ENCODE measurements around the gene RCAN2.
"Not testable (repeated sequence)": the region's sequence is repeated elsewhere in the genome, so short reads cannot be mapped to it uniquely, and the experiment has no call there.

Gene RCAN2

GRCh38 chr6:46414398-46414797 lies 76.9 kb downstream of the RCAN2 start:
- no peaks in the 10 kb centered on the region for H3K4me1 ChIP-seq (ENCODE audit: control insufficient read depth, insufficient read depth, low read length, poor library complexity, severe bottlenecking)
- no peaks in the 10 kb centered on the region for H3K9me3 ChIP-seq (ENCODE audit: control insufficient read depth, low read length)
- no peak overlapping the region for H3K27ac ChIP-seq (ENCODE audit: insufficient read depth, low read length, poor library complexity, severe bottlenecking)
- H3K4me3 ChIP-seq (ENCODE audit: insufficient read depth, low read depth, low read length, poor library complexity, severe bottlenecking), result no peak overlapping the region
- H3K36me3 ChIP-seq (ENCODE audit: control insufficient read depth, insufficient read depth, low read length), result no peaks in the 10 kb centered on the region
- no peaks in the 10 kb centered on the region for H3K27me3 ChIP-seq (replicated peaks; ENCODE audit: control insufficient read depth, insufficient read depth, low read length, poor library complexity, severe bottlenecking)
- no peak for DNase-seq

DNA sequence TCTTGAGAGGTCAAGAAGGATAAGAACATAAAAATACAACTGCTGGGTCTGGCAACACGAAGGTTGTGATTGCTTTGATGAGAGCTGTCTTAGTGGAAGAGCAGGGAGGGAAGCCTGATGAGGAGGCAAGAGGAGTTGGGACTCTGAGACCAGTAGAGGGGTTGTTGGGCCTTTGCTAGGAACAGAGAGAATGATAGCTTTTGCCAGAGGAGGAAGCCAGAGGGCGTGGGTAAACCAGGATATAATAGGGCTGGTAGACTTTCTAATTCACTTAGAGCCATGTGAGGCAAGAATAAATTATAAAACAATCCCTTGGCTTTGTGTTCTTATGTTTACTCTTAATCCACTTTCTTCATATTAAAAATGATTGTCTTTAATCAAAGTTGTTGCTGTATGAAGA lies 78.6 kb downstream of the RCAN2 start:
- H3K27me3 ChIP-seq (replicated peaks; ENCODE audit: control insufficient read depth, insufficient read depth, low read length, poor library complexity, severe bottlenecking), result no peaks in the 10 kb centered on the region
- H3K4me3 ChIP-seq (ENCODE audit: insufficient read depth, low read depth, low read length, poor library complexity, severe bottlenecking), result no peak overlapping the region
- H3K27ac ChIP-seq (ENCODE audit: insufficient read depth, low read length, poor library complexity, severe bottlenecking), result no peak overlapping the region
- H3K4me1 ChIP-seq (ENCODE audit: control insufficient read depth, insufficient read depth, low read length, poor library complexity, severe bottlenecking), result no peaks in the 10 kb centered on the region
- H3K36me3 ChIP-seq (ENCODE audit: control insufficient read depth, insufficient read depth, low read length), result no peaks in the 10 kb centered on the region
- no peaks in the 10 kb centered on the region for H3K9me3 ChIP-seq (ENCODE audit: control insufficient read depth, low read length)
- no peak for DNase-seq

GRCh38 chr6:46411456-46412197 lies 79.6 kb downstream of the RCAN2 start:
- no peak overlapping the region for H3K4me3 ChIP-seq (ENCODE audit: insufficient read depth, low read depth, low read length, poor library complexity, severe bottlenecking)
- DNase-seq, result no peak
- no peaks in the 10 kb centered on the region for H3K4me1 ChIP-seq (ENCODE audit: control insufficient read depth, insufficient read depth, low read length, poor library complexity, severe bottlenecking)
- H3K9me3 ChIP-seq (ENCODE audit: control insufficient read depth, low read length), result no peaks in the 10 kb centered on the region
- no peaks in the 10 kb centered on the region for H3K36me3 ChIP-seq (ENCODE audit: control insufficient read depth, insufficient read depth, low read length)
- no peaks in the 10 kb centered on the region for H3K27me3 ChIP-seq (replicated peaks; ENCODE audit: control insufficient read depth, insufficient read depth, low read length, poor library complexity, severe bottlenecking)
- H3K27ac ChIP-seq (ENCODE audit: insufficient read depth, low read length, poor library complexity, severe bottlenecking), result no peak overlapping the region

- no peaks in the 10 kb centered on the region for H3K9me3 ChIP-seq (ENCODE audit: control insufficient read depth, low read length)
- peak in 1 of 3 donors; percentile 4 for DNase-seq
- H3K27ac ChIP-seq (ENCODE audit: insufficient read depth, low read length, poor library complexity, severe bottlenecking), result no peak overlapping the region
- H3K27me3 ChIP-seq (replicated peaks; ENCODE audit: control insufficient read depth, insufficient read depth, low read length, poor library complexity, severe bottlenecking), result no peaks in the 10 kb centered on the region
- H3K4me1 ChIP-seq (ENCODE audit: control insufficient read depth, insufficient read depth, low read length, poor library complexity, severe bottlenecking), result no peaks in the 10 kb centered on the region
- no peaks in the 10 kb centered on the region for H3K36me3 ChIP-seq (ENCODE audit: control insufficient read depth, insufficient read depth, low read length)
- no peak overlapping the region for H3K4me3 ChIP-seq (ENCODE audit: insufficient read depth, low read depth, low read length, poor library complexity, severe bottlenecking)
Observed at GRCh38 chr6:46410334-46410953, 80.8 kb downstream of the RCAN2 start.

DNA sequence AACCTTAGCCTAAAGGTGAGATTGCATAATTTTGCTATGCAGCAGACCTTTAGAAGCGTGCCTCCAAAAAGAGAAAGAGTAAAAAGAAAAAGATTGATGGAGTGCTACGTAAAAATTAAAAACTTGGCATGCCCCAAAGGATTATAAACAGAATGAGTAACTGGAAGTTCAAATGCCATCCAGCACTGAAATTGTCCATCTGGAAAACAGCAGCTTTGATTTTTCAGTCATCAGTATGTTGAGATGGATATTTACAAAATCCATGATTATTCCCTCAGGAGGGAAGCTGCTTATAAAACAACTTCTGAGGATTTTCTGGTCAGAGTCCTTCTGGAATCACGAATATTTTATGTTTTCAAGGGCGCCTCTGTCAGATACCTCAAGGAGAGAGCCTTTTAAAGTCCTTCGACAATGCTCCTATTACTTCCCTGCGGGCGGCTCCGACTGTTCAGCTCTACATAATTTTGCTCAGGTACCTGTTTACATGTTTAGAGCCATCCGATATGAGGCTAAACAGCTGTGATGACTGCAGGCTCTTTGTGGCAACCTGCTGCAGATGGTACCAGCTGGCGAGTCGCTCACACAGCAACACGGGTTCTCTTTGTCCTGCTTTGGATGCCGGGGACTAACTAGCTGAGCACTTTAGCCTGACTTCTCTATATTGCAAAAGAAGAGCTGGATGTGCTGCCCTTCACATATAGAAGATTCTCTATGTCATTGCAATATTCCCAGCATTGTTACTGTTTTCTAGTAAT lies 83.3 kb downstream of the RCAN2 start:
- Histone ChIP-seq H3K27me3 (replicated peaks; ENCODE audit: control insufficient read depth, insufficient read depth, low read length, poor library complexity, severe bottlenecking) (no peaks in the 10 kb centered on the region), H3K4me3 (ENCODE audit: insufficient read depth, low read depth, low read length, poor library complexity, severe bottlenecking) (no peak overlapping the region), H3K27ac (ENCODE audit: insufficient read depth, low read length, poor library complexity, severe bottlenecking) (no peak overlapping the region), H3K4me1 (ENCODE audit: control insufficient read depth, insufficient read depth, low read length, poor library complexity, severe bottlenecking) (no peaks in the 10 kb centered on the region), H3K9me3 (ENCODE audit: control insufficient read depth, low read length) (no peaks in the 10 kb centered on the region), H3K36me3 (ENCODE audit: control insufficient read depth, insufficient read depth, low read length) (no peaks in the 10 kb centered on the region)
- DNase-seq, result no peak

GRCh38 chr6:46407246-46407645 lies 84.0 kb downstream of the RCAN2 start:
- Histone ChIP-seq H3K36me3 (ENCODE audit: control insufficient read depth, insufficient read depth, low read length) (no peaks in the 10 kb centered on the region), H3K4me1 (ENCODE audit: control insufficient read depth, insufficient read depth, low read length, poor library complexity, severe bottlenecking) (no peaks in the 10 kb centered on the region), H3K27me3 (replicated peaks; ENCODE audit: control insufficient read depth, insufficient read depth, low read length, poor library complexity, severe bottlenecking) (no peaks in the 10 kb centered on the region), H3K27ac (ENCODE audit: insufficient read depth, low read length, poor library complexity, severe bottlenecking) (no peak overlapping the region), H3K4me3 (ENCODE audit: insufficient read depth, low read depth, low read length, poor library complexity, severe bottlenecking) (no peak overlapping the region), H3K9me3 (ENCODE audit: control insufficient read depth, low read length) (no peaks in the 10 kb centered on the region)
- DNase-seq, result no peak

- not testable (repeated sequence) for H3K9me3 ChIP-seq (ENCODE audit: control insufficient read depth, low read length); H3K27ac ChIP-seq (ENCODE audit: insufficient read depth, low read length, poor library complexity, severe bottlenecking); H3K27me3 ChIP-seq (replicated peaks; ENCODE audit: control insufficient read depth, insufficient read depth, low read length, poor library complexity, severe bottlenecking); H3K4me3 ChIP-seq (ENCODE audit: insufficient read depth, low read depth, low read length, poor library complexity, severe bottlenecking); DNase-seq; H3K4me1 ChIP-seq (ENCODE audit: control insufficient read depth, insufficient read depth, low read length, poor library complexity, severe bottlenecking); H3K36me3 ChIP-seq (ENCODE audit: control insufficient read depth, insufficient read depth, low read length)
Observed at GRCh38 chr6:46405620-46406180, 85.5 kb downstream of the RCAN2 start.

DNA sequence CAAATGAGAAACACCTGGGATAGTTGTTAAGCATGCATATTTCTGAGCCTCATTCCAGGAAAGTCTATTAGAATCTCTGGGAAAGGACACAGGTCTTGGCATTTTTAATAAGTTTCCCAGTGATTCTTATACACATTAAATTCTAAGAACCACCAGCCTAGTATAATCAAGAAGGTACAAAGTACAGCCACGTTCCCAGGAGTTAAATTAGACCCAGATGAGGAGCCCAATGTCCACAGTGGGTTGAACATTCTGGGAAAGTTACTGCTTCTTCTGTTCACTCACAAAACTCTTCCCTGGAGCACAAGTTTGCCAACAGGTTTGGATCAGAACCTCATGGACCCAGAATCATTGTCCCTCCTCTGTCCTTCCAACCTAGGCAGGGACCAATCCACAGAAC lies 90.4 kb downstream of the RCAN2 start:
- H3K4me3 ChIP-seq (ENCODE audit: insufficient read depth, low read depth, low read length, poor library complexity, severe bottlenecking), result no peak overlapping the region
- DNase-seq, result no peak
- no peaks in the 10 kb centered on the region for H3K4me1 ChIP-seq (ENCODE audit: control insufficient read depth, insufficient read depth, low read length, poor library complexity, severe bottlenecking)
- H3K9me3 ChIP-seq (ENCODE audit: control insufficient read depth, low read length), result no peaks in the 10 kb centered on the region
- no peaks in the 10 kb centered on the region for H3K36me3 ChIP-seq (ENCODE audit: control insufficient read depth, insufficient read depth, low read length)
- H3K27me3 ChIP-seq (replicated peaks; ENCODE audit: control insufficient read depth, insufficient read depth, low read length, poor library complexity, severe bottlenecking), result no peaks in the 10 kb centered on the region
- no peak overlapping the region for H3K27ac ChIP-seq (ENCODE audit: insufficient read depth, low read length, poor library complexity, severe bottlenecking)

DNA sequence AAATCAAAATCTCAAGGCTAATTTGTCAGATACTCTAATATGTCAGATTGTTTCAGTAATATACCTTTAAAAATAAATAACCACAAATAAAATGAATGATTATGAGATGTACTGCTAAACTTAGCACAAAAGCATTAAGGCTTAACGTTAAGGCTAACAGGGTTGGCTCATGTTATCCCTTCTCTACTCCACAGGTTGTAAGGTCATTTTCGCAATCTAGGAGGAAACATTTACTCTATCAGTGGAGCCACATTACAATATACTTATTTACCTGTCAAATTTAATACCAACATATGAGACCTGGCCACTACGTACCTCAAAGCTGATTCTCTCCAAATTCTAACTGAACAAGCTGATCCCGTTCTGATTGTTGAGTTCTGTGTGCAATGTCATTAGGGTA lies 95.7 kb downstream of the RCAN2 start:
- no peak for DNase-seq
- no peaks in the 10 kb centered on the region for H3K27me3 ChIP-seq (replicated peaks; ENCODE audit: control insufficient read depth, insufficient read depth, low read length, poor library complexity, severe bottlenecking)

DNA sequence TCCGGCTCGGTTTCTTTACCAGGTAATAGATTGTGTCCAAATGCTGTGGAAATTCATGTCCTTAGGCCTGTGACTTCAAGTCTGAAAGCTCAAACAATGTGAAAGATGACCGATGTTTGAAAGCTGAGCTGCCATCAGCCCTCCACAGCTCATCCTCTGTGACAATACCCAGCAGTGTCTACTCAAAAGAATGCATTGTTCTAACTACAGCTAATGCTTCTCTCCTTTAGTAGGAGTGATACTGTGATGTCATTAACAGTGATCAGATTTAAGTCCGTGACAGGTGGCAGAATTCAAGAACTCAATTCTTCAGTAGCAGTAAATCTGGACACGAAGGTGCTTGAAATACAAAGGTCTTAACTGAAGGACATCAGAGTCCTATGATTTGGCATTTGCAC lies 97.3 kb downstream of the RCAN2 start:
- Histone ChIP-seq H3K9me3 (ENCODE audit: control insufficient read depth, low read length) (no peaks in the 10 kb centered on the region), H3K27ac (ENCODE audit: insufficient read depth, low read length, poor library complexity, severe bottlenecking) (no peak overlapping the region), H3K27me3 (replicated peaks; ENCODE audit: control insufficient read depth, insufficient read depth, low read length, poor library complexity, severe bottlenecking) (no peaks in the 10 kb centered on the region), H3K4me1 (ENCODE audit: control insufficient read depth, insufficient read depth, low read length, poor library complexity, severe bottlenecking) (no peaks in the 10 kb centered on the region), H3K36me3 (ENCODE audit: control insufficient read depth, insufficient read depth, low read length) (no peaks in the 10 kb centered on the region), H3K4me3 (ENCODE audit: insufficient read depth, low read depth, low read length, poor library complexity, severe bottlenecking) (no peak overlapping the region)
- DNase-seq, result no peak

More for the DNA sequence above, 95.7 kb downstream of the RCAN2 start:
- Histone ChIP-seq H3K36me3 (ENCODE audit: control insufficient read depth, insufficient read depth, low read length) (no peaks in the 10 kb centered on the region), H3K4me1 (ENCODE audit: control insufficient read depth, insufficient read depth, low read length, poor library complexity, severe bottlenecking) (no peaks in the 10 kb centered on the region), H3K9me3 (ENCODE audit: control insufficient read depth, low read length) (no peaks in the 10 kb centered on the region), H3K4me3 (ENCODE audit: insufficient read depth, low read depth, low read length, poor library complexity, severe bottlenecking) (no peak overlapping the region), H3K27ac (ENCODE audit: insufficient read depth, low read length, poor library complexity, severe bottlenecking) (no peak overlapping the region)
